KMS-11 (cell line): ENCODE measurements around the gene AIRE.

Source experiments
- H2AFZ ChIP-seq: fragments of 200-600 bp; sonication (generic); 2 replicates; pipeline ENCODE4 v1.6.1; 2016; ENCODE audit warnings: antibody characterized with exemption, mixed run types, low read depth
- H3K27ac ChIP-seq: fragments of 200-600 bp; sonication (generic); 2 replicates; pipeline ENCODE4 v1.6.1; 2016; ENCODE audit warnings: mild to moderate bottlenecking, mixed run types
- H3K27me3 ChIP-seq: fragments of 200-600 bp; sonication (generic); 2 replicates; pipeline ENCODE4 v1.6.1; 2017; ENCODE audit warnings: mild to moderate bottlenecking, low read depth, mixed run types, moderate library complexity; ENCODE audit not compliant: insufficient read depth
- H3K36me3 ChIP-seq: fragments of 200-600 bp; sonication (generic); 2 replicates; pipeline ENCODE4 v1.6.1; 2017; ENCODE audit warnings: mild to moderate bottlenecking, mixed run types; ENCODE audit not compliant: insufficient read depth
- H3K4me1 ChIP-seq: fragments of 200-600 bp; sonication (generic); 2 replicates; pipeline ENCODE4 v1.6.1; 2016; ENCODE audit warnings: mild to moderate bottlenecking, low read depth, mixed run types; ENCODE audit not compliant: poor library complexity, severe bottlenecking
- H3K4me2 ChIP-seq: fragments of 200-600 bp; sonication (generic); 2 replicates; pipeline ENCODE4 v1.7.0; 2016; ENCODE audit warnings: mild to moderate bottlenecking, mixed run types
- H3K4me3 ChIP-seq: fragments of 200-600 bp; sonication (generic); IDR thresholded peaks from 2 replicates; pipeline ENCODE4 v1.6.1; 2017; ENCODE audit warnings: low read depth, low read length, mixed read lengths; ENCODE audit not compliant: insufficient read depth
- H3K79me2 ChIP-seq: fragments of 200-600 bp; sonication (generic); 2 replicates; pipeline ENCODE4 v1.6.1; 2016; ENCODE audit warnings: low read depth, mixed run types; ENCODE audit not compliant: insufficient read depth
- H3K9ac ChIP-seq: fragments of 200-600 bp; sonication (generic); 2 replicates; pipeline ENCODE4 v1.6.1; 2016; ENCODE audit warnings: mild to moderate bottlenecking, mixed run types
- H4K20me1 ChIP-seq: fragments of 200-600 bp; sonication (generic); 2 replicates; pipeline ENCODE4 v1.6.1; 2016; ENCODE audit warnings: mild to moderate bottlenecking, mixed run types; ENCODE audit not compliant: insufficient read depth
- CTCF ChIP-seq: fragments of 200-600 bp; sonication (generic); conservative IDR thresholded peaks from 2 replicates; pipeline ENCODE4 v1.6.1; 2017; ENCODE audit warnings: low read depth, mild to moderate bottlenecking, antibody characterized with exemption, low read length, moderate library complexity, mixed read lengths

AIRE gene

DNA sequence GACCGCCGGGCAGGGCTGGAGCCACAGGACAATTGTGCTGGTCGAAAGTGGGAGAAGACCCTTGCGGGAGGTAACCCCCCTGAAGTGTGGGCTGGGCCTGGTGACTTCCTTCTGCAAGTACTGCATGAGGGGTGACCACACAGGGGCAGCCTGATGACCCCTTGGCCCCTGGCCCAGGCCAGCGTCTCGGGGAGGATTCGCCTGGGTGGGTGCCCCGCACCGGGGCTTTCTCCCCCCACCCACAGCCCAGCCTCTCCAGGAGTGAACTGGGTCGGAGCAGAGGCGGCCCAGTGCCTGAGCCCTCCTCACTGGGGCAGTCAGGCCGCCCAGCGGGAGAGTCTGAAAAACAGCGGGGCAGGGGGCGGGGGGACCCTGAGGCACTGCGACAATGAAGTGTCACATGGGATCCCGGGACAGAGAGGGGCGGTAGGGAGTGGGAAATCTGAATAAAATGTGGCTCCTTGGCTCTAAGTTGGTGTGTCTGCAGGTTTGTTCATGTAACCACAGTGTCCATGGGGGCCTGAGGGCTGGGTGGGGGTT lies 22.4 kb upstream of the AIRE start:
- H3K4me2 ChIP-seq: no peak overlapping the region
- peaks cover 45% of the 10 kb centered on the region for H3K27me3 ChIP-seq
- H3K4me3 ChIP-seq: no peak overlapping the region
- no peak for TF ChIP-seq CTCF
- no peak overlapping the region for H3K27ac ChIP-seq
- H2AFZ ChIP-seq: no peak overlapping the region
- no peaks in the 10 kb centered on the region for H3K4me1 ChIP-seq
- no peaks in the 10 kb centered on the region for H3K36me3 ChIP-seq
- no peak overlapping the region for H3K9ac ChIP-seq
- no peaks in the 10 kb centered on the region for H3K79me2 ChIP-seq
- no peaks in the 10 kb centered on the region for H4K20me1 ChIP-seq

DNA sequence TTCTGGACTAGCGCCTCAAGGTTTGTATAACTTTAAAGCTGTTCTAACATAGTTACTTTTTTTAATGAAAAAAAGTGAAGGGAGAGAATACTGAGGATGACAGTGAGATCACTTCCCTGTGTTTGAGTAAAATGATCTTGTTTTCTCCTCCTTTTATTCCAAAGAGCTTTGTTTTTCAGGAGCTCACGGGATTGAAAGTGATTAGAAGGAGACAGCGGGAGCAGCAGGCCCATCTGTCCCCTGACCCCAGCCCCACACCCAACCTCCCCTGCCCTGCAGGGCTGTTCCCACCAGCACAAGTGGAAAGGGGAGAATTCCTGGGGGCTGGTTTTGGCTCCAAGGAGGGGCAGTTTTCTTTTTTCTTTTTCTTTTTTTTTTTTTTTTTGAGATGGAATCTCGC lies 21.9 kb upstream of the AIRE start:
- Histone ChIP-seq H3K4me1 (no peaks in the 10 kb centered on the region), H3K9ac (no peak overlapping the region), H3K4me3 (no peak overlapping the region), H4K20me1 (no peaks in the 10 kb centered on the region), H3K27me3 (peaks cover 40% of the 10 kb centered on the region), H3K36me3 (no peaks in the 10 kb centered on the region), H2AFZ (no peak overlapping the region), H3K79me2 (no peaks in the 10 kb centered on the region), H3K27ac (no peak overlapping the region), H3K4me2 (no peak overlapping the region)
- TF ChIP-seq CTCF: no peak

DNA sequence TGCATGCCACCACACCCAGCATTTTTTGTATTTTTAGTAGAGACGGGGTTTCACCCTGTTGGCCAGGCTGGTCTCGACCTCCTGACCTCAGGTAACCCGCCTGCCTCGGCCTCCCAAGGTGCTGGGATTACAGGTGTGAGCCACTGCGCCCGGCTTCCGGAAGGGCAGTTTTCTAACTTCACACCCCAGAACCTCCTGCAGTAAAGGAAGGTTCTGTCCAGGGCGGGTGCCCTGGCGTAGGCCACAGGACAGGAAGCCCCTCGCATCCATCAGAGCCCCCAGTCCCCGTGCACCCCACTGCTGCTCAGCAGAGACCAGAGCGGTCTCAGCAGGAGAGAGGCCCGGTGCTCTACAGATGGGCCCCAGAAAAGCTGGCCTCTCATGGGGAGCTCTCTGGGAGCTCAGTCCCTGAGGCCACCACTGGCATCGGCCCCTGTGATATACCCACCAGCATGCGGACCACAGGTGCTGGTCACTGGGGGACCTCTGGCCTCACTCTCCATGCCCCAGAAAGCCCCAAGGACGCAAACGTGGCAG lies 19.9 kb upstream of the AIRE start:
- H3K79me2 ChIP-seq: no peaks in the 10 kb centered on the region
- no peaks in the 10 kb centered on the region for H3K4me1 ChIP-seq
- TF ChIP-seq CTCF: no peak
- no peak overlapping the region for H3K4me2 ChIP-seq
- no peak overlapping the region for H3K9ac ChIP-seq
- no peak overlapping the region for H2AFZ ChIP-seq
- no peak overlapping the region for H3K4me3 ChIP-seq
- H3K27ac ChIP-seq: no peak overlapping the region
- no peaks in the 10 kb centered on the region for H4K20me1 ChIP-seq
- H3K36me3 ChIP-seq: no peaks in the 10 kb centered on the region
- peaks cover 20% of the 10 kb centered on the region for H3K27me3 ChIP-seq

GRCh38 chr21:44267655-44268142 lies 18.0 kb upstream of the AIRE start:
- Histone ChIP-seq H4K20me1 (no peaks in the 10 kb centered on the region), H3K27me3 (peaks cover 9% of the 10 kb centered on the region; the same call in 1 of the 2 replicates), H3K36me3 (no peaks in the 10 kb centered on the region), H3K4me1 (no peaks in the 10 kb centered on the region), H3K9ac (no peak overlapping the region), H3K79me2 (no peaks in the 10 kb centered on the region), H3K27ac (no peak overlapping the region), H2AFZ (no peak overlapping the region), H3K4me3 (no peak overlapping the region), H3K4me2 (no peak overlapping the region)
- TF ChIP-seq CTCF: peak; percentile 39; the same call in 1 of the 2 replicates
